GM06990 (cell line): ENCODE measurements around the gene LILRA6.
A peak's percentile ranks its signal among the peaks of the same experiment; 100 is the strongest.
"Not testable (repeated sequence)": the region's sequence is repeated elsewhere in the genome, so short reads cannot be mapped to it uniquely, and the experiment has no call there.

Experiments
- DNase-seq: peaks from one replicate; pipeline ENCODE4 v3.0.0-alpha.2; 2011; ENCODE audit not compliant: insufficient read length; ENCODE audit errors: extremely low read depth
- H3K27me3 ChIP-seq: replicated peaks from 2 replicates; pipeline ENCODE4 v1.6.0; 2011; ENCODE audit warnings: low read length; ENCODE audit not compliant: control insufficient read depth, insufficient read depth
- H3K36me3 ChIP-seq: 2 replicates; pipeline ENCODE4 v1.5.1; 2011; ENCODE audit warnings: low read length; ENCODE audit not compliant: control insufficient read depth, insufficient read depth
- H3K4me3 ChIP-seq: replicated peaks from 2 replicates; pipeline ENCODE4 v1.5.1; 2011; ENCODE audit warnings: low read depth, mild to moderate bottlenecking, control low read depth, low read length
- TF ChIP-seq, protein P1 (sequence below): IDR thresholded peaks from 2 replicates; pipeline ENCODE4 v1.5.1; 2011; ENCODE audit warnings: low read length, control low read depth, mild to moderate bottlenecking, inconsistent platforms; ENCODE audit not compliant: insufficient read depth, poor library complexity, severe bottlenecking

The LILRA6 gene

DNA sequence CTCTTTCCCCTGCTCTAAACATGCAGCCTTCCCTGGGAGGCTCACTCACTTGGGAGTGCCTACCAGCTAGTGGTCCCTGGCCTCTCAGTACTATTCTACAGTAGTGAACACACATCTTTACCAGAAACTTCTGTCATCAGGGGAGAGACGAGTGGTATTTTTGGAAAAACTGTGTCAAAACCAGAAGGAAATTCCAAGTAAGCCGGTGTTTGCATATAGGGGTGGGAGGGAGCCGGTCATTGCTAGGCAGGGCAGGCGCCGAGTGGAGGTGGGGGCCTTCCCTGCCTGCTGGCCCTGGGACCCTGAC is 35.0 kb downstream of the LILRA6 start:
- DNase-seq, result no peak
- Histone ChIP-seq H3K27me3 (no peaks in the 10 kb centered on the region), H3K4me3 (no peak overlapping the region), H3K36me3 (peaks cover 30% of the 10 kb centered on the region)
- TF ChIP-seq, protein P1, sequence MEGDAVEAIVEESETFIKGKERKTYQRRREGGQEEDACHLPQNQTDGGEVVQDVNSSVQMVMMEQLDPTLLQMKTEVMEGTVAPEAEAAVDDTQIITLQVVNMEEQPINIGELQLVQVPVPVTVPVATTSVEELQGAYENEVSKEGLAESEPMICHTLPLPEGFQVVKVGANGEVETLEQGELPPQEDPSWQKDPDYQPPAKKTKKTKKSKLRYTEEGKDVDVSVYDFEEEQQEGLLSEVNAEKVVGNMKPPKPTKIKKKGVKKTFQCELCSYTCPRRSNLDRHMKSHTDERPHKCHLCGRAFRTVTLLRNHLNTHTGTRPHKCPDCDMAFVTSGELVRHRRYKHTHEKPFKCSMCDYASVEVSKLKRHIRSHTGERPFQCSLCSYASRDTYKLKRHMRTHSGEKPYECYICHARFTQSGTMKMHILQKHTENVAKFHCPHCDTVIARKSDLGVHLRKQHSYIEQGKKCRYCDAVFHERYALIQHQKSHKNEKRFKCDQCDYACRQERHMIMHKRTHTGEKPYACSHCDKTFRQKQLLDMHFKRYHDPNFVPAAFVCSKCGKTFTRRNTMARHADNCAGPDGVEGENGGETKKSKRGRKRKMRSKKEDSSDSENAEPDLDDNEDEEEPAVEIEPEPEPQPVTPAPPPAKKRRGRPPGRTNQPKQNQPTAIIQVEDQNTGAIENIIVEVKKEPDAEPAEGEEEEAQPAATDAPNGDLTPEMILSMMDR, result no peak

DNA sequence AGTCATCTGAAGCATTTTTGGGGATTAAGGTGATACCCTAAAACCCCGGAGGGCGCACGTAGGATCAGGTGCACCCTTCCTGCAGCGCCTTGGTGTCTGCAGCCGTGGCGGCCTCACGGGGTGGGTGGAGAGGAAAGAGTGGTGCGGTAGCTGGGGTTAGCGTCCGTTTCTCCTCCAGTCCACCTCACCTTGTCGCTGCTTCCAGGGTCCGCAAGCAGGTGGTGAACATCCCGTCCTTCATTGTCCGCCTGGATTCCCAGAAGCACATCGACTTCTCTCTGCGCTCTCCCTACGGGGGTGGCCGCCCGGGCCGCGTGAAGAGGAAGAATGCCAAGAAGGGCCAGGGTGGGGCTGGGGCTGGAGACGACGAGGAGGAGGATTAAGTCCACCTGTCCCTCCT is 35.4 kb downstream of the LILRA6 start:
- not testable (repeated sequence) for DNase-seq, H3K27me3 ChIP-seq, H3K4me3 ChIP-seq
- peaks cover 33% of the 10 kb centered on the region for H3K36me3 ChIP-seq

DNA sequence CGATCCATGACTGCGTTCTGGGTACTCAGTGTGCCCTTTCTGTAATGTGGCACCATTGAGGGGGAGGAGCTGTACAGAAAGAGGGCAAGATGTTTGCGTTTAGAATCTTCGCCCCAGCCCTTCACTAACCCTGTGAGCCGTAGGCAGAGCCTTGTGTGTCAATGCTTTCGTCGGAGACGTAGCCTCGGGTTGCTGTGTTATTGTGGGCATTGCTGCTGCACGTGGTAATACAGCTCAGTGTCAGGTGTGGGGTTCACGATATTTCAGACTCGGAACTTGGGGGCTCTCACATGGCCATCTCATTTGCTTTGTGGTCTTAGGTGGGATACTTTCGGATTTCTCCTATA is 35.8 kb downstream of the LILRA6 start:
- DNase-seq, result no peak

DNA sequence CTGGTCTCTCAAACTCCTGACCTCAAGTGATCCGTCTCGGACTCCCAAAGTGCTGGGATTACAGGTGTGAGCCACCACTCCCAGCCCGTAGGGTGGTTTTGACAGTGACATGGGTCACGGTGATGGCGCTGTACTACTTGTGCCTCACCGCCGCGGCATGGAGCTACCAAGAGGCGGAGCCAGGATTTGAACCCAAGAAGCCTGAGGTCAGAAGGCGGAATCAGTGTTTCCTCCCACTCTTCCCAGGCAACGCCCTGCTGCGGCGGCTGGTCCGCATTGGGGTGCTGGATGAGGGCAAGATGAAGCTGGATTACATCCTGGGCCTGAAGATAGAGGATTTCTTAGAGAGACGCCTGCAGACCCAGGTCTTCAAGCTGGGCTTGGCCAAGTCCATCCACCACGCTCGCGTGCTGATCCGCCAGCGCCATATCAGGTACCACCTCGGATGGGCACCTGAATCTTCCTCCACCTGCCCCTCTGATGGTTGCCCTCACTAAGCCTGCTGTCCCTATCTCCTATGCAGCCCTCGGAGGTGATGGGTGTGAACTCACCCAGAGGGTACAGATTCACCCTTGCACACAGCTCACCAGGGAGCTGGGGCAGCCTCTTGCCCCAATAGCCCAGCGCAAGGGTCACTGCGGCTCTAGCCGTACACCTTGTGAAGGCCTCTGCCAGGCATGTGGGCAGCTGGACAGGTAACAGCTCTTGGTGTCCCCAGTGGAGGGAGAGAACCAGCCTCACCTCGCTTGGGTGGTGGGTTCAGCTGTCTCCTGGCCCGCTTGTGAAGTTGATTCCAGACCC is 36.4 kb downstream of the LILRA6 start:
- DNase-seq, result no peak
- TF ChIP-seq, protein P1, result no peak
- Histone ChIP-seq H3K36me3 (peaks cover 36% of the 10 kb centered on the region), H3K27me3 (no peaks in the 10 kb centered on the region), H3K4me3 (no peak overlapping the region)

More for the DNA sequence above, 35.8 kb downstream of the LILRA6 start:
- Histone ChIP-seq H3K27me3 (no peaks in the 10 kb centered on the region), H3K36me3 (peaks cover 33% of the 10 kb centered on the region), H3K4me3 (no peak overlapping the region)
- TF ChIP-seq, protein P1, result no peak

DNA sequence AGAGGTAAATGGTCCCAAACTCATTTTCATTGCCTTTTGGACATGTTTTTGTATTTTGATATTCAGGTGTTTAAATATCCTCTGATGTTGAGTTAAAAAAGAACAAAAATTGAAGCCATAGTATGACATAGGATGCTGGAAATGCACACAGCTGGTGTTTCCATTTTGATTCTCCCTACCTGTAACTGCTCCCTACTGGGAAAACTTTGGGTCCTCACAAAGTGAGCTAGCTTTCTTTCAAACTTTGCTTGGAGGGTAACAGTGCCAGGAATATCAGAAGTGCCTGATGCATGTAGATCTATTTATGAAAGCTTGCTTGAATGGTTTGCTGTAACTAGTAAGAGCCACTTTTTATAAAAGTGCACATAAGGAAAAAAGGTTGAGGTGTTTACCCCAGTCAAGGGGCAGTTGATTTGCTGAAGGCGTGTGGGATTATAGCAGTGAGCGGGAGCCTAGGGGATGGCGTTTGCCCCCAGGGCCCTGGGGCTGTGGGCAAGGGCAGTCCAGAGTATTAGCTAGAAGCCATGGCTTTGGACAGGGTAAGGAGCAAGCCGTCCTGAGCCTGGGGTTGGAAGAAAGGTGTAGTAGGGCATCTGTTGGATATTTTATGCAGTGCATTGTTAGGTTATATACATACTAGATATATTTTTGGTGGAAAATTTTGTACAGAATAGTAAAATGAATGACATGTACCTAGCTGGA is 37.7 kb downstream of the LILRA6 start:
- Histone ChIP-seq H3K36me3 (peaks cover 36% of the 10 kb centered on the region), H3K4me3 (peak overlapping the region; percentile 51), H3K27me3 (no peaks in the 10 kb centered on the region)
- no peak for DNase-seq
- TF ChIP-seq, protein P1, result no peak

DNA sequence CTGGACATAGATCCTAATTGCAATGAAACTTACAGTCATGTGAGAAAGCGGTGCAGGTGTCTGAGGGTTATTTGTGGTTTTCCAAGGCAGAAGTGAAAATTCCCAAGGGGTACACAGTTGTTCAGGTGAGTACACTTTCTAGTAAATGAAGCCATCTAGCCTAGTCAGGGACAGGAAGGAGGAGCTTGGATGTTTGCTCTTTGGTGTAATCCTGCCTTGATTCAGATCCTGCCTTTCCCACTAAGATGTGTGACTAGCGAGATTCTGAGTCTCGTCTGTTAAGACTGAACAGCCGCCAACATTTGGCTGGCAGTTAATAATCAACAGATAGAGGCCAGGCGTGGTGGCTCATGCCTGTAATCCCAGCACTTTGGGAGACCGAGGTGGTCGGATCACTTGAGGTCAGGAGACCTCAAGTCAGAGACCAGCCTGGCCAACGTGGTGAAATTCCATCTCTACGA is 39.4 kb downstream of the LILRA6 start:
- peak overlapping the region; percentile 87 for H3K4me3 ChIP-seq
- H3K36me3 ChIP-seq, result peaks cover 30% of the 10 kb centered on the region
- TF ChIP-seq, protein P1, result no peak
- H3K27me3 ChIP-seq, result no peaks in the 10 kb centered on the region
- DNase-seq, result no peak
